GM21528 (cell line): ENCODE data around the gene TUBB2B.
"Not testable (repeated sequence)": the region's sequence is repeated elsewhere in the genome, so short reads cannot be mapped to it uniquely, and the experiment has no call there.

ENCODE experiments used
- ATAC-seq: cut with Tn5 transposase; IDR thresholded peaks from one replicate; pipeline ENCODE4 v1.9.1; 2021; ENCODE audit warnings: mild to moderate bottlenecking, moderate library complexity; ENCODE audit not compliant: unreplicated experiment, low FRiP score

TUBB2B gene

DNA sequence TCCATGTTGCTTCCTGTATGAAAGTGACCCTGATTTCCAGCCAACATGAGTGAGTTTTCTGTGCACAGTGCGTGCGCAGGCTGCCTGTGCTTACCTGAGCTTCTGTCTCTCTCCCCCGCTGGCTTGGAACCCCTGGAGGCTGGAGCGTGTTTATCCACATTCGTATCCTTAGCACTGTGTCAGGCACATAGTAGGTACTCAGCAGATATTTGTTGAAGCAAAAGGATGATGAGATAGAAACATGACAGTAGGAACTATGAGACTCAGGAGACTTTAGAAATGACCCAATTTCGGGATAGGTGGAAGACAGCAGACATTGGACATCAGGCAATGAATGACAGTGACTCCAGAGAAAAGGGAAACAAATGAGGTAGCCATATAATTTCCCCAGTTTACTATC, 15.2 kb downstream of the TUBB2B start:
- no peak for ATAC-seq

DNA sequence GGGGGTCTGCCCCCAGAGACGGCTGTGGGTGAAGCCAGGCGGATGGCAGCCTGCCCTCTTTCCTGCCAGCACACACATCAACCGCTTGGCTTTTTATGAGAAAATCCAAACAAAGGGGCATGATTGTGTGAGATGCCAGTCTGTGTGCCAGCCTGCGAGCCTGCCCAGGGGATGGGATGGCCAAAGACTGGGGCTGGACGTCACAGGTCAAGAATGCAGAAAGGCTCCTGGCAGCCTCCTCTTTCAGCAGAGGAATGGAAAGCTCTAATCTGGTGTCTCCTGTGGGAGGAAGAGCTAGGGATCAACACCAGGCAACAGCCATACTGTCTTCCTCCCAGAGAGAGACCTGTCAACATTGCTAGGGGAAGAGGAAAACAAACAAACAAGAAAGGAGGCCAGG, 15.8 kb downstream of the TUBB2B start:
- no peak for ATAC-seq

DNA sequence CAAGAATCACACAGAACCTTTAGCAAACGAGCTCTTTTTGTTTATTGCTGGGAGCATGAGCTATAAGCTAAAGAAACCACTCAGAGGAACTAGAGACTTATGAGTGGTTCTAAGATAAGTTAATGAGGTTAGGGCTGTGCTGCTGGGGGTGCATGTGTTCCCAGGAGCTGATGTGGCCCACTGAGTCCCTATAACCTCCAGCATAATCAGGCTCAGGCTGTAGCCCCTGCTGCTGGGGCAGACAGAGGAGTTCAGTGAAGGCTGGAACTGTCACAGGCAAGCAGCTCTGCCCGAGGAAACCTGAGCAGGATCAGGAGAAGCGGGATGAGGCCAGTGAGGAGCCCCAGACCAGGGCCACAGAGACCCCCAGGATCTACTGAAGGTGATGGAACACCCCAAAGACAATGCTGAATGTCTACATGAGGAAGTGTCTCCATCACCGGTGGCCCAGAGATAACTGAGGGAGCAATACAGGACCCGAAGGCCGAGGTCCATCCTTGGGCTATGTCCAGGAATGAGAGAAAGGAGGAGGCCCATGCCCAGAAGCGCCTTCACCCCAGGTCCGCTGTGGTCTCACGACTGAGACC, 17.3 kb downstream of the TUBB2B start:
- no peak for ATAC-seq

DNA sequence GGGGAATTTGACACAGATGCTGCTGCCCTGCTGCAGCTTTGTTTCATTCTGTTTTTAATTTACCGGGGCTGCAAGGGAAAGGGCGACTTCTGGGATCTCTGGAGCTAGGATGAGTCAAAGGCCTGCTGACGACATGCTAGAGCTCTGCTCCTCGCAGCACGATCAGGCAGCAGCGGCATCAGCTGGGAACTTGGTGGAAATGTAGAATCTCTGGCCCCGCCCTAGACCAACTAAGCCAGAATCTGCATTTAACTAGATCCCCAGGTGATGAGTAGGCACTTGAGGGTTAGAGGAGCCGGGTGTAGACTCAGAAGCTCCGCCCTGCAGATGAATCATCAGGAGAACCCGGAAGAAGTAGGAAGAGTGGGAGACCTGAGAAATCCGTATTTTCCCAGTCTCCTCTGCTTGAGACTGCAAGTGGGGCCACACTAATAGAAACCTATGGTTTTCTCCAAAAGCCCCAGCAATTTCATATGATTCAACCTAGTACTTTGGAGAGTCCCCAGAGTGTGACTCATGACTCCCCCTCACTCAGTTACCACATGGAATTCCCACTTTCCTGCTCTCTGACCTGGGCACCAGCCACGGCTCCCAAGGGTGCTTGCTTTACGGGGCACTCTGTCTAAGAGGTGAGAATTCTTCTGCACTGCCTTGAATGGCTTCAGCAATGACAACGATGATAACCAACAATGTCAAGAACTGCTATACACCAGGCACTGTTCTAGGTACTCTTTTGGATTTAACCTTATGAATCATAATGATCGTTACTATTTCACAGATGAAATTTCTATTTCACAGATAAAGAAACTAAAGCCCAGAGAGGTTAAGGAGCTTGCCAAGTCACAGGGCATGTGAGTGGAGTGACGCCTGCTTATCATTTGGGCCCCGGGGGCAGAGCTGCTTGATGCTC, 18.1 kb downstream of the TUBB2B start:
- ATAC-seq: no peak

DNA sequence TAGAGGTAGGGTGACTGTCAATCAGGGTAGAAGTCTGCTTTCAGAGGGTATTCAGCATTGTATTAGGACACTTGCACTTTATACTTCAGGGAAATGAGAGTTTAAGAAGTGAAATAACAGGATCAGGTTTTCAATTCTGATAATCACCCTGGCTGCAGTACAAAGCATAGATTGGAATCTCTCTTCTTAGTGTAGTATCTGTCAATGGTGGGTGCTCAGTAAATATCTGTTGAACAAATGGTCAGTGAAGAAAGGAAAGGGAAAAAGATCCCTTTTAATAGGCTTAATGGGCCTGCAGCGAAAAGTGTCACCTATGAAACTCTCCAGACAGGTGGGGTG, 18.7 kb downstream of the TUBB2B start:
- ATAC-seq: no peak

DNA sequence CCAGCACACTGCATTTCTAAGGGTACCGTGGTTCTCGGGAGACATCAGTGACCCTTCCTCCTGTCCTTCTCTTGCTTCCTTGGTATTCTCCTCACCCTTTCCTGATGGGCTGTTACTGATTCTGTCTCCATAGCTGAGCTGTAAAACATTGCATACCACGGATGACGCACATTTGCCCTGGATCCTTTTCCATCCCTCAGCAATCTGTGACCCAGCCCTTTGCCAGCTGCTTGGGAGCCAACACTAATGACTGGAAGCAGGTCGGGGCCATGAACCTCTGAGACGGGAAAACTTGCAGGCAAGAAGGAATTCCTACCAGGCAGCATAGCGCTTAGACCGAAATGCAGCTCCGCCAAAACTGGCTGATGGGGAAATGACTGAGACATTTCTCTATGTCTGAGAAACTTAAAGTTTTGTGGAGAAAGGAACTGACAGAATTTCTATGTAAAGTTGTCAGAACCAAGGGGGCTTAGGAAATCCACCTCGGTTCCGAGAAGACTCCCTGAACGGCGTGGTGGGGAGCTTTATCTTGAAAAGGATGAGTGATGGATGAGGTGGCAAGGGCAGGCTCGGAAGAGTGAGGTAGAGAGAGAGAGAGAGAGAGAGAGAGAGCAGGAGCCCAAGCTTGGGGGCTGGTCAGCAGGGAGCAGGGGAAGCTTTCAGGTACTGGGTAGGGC, 19.2 kb downstream of the TUBB2B start:
- no peak for ATAC-seq

DNA sequence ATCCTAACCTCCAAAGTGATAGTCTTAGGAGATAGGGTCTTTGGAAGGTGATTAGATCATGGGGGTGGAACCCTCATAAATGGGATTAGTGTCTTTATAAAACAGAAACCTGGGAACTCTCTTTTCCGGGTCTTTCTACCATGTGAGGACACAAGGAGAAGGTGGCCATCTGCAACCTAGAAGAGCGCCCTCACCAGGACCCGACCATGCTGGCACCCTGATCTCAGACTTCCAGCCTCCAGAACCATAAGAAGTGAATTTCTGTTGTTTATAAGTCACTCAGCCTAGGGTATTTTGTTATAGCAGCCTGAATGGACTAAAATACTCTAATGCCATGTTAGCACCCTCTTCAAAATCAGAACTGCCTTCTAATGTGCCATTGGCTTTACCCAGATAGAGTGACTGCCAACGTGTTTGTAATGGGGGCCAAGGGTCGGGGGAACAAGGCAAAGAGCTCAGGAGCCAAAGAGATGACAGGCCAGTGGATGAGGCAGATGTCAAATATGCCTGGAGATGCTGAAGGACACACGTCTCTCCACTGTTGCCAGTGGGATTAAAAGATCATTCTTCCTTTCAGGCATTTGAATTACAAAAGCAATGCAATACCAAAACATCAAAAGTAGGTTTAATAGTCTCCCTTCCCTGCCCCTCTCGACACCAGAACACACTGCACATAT, 21.0 kb downstream of the TUBB2B start:
- no peak for ATAC-seq

DNA sequence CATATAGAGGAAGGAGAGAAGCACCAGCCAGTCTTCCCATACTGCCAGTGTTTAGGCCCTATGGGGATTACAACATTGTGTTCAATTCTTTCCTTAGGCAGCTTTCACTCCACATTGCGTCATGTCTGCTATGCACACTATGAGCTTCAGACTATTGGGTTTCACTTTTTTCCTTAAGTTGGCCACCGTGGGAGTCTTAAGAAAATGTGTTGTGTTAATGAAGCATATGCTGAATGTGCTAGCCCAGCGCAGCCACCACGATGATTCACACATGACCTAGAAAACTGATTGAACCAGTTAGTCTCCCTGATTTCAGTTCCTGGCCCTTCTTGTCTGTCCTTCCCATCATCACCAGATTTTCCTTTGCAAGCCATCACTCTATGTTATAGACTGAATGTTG, 21.5 kb downstream of the TUBB2B start:
- ATAC-seq: no peak

DNA sequence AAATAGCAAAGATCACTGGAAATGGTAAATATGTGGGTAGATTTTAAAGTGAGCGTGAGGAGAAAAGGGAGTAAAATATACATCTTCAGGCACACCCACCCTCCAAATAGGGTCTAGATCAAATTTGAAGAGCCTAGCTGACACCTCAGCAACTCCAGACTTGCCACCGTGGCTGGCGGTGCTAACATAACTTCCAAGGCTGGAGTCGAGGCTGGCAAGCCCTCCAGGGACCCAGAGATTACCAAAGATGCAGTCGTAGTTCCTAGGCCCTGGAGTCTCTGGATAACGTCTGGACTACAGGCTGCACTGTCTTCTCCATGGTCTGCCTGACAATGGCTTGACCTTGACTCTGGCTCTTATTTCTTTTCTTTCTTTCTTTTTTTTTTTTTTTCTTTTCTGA, 22.5 kb downstream of the TUBB2B start:
- ATAC-seq: no peak

DNA sequence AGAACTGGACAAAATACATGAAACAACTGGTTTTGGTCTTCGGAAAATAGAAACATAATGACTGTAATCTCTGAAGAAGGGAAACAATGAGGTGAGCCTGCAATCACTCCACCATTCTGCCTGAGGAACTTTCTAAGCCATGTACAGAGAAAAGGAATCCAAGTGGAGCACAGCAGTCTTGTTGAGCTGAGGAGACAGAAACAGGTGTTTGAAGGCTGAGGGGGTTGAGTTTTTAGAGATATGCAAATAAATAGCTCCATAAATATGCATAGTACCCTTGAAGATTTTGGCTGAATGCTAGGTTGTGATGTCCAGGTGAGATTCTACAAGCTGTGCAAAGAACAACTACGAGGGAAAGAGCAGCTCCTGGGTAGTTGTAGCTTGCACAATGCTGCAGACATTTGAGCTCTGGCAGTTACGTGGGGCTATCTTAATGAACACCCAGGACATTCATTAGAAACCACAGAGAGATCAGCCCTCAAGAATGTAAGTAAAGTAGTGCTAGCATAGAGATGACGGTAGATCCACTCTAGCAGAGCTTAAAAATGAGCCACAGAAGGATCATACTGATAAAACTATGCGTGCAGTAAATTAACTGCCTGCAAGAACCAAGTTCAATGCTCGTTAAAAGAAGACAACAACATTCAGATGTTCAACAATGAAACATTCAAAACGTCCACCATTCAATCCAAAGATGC, 24.3 kb downstream of the TUBB2B start:
- no peak for ATAC-seq

DNA sequence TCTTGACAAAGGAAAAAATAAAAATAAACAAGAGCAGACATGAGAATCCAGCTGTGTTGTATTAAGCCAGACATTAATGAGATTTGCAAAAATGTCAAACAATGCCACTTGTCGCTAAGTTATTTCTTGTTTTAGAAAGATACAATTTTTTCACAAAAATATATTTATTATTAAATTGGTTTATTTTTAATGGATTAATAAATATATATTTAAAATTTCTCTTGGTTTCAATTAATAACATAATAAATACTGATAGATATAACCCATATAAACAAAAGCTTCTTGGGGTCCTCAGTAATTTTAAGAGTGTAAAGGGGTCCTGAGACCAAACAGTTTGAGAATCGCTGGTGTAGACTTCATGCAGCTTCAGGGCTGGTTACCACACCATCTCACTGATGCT, 26.1 kb downstream of the TUBB2B start:
- no peak for ATAC-seq

DNA sequence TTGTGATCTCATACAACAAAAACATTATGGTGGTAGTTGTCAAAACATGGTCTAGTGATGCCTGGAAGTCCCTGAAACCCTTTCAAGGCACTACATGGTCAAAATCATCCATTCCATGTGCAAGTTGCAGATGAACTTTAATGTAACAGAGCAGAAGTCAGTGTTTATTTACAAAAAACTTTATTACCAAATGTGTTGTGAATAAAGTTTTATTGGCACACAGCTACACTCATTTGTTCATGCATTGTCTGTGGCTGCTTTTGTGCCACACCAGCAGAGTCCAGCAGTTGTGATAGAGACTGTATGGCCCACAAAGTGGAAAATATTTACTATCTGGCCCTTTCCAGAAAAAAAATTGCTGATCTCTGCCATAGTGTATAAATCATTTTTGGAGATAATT, 26.8 kb downstream of the TUBB2B start:
- ATAC-seq: no peak

DNA sequence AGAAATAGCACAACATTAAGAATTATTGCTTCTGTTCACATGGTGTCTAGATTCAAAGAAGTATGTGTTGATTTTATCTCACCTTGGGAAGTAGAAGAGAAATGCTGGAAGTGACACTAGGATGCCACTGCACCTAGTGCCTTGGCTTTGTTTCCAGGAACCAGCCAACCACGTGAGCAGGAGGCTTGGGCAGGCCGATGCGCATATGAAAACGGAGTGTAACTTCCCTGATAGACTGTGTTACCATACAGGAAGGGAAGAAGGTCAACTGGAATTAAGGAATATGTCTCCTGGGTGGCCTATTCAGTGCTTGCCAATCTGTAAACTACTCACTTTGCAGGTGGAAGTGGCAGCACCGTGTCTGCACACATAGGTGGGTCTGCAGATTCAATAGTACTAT, 28.1 kb downstream of the TUBB2B start:
- no peak for ATAC-seq

DNA sequence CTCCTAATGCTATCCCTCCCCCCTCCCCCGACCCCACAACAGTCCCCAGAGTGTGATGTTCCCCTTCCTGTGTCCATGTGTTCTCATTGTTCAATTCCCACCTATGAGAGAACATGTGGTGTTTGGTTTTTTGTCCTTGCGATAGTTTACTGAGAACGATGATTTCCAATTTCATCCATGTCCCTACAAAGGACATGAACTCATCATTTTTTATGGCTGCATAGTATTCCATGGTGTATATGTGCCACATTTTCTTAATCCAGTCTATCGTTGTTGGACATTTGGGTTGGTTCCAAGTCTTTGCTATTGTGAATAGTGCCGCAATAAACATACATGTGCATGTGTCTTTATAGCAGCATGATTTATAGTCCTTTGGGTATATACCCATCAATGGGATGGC, 29.7 kb downstream of the TUBB2B start:
- not testable (repeated sequence) for ATAC-seq

DNA sequence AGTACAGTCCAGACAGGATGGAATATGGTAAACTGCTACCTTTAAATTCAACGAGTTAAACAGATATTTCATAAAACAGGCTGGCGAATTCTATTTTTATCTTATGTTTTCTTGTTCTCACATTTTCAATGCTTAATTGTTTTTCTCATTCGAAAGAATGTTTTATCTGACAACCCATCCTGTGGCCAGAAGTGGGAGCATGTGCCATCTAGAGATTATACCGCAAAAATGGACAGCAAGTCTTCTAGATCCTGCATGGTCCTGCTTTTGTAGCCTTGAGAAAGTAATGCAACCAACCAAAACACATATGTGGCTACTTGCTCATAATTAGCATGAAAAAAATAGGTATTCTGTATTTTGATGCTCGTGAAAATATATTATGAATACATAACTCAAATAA, 30.7 kb downstream of the TUBB2B start:
- no peak for ATAC-seq

DNA sequence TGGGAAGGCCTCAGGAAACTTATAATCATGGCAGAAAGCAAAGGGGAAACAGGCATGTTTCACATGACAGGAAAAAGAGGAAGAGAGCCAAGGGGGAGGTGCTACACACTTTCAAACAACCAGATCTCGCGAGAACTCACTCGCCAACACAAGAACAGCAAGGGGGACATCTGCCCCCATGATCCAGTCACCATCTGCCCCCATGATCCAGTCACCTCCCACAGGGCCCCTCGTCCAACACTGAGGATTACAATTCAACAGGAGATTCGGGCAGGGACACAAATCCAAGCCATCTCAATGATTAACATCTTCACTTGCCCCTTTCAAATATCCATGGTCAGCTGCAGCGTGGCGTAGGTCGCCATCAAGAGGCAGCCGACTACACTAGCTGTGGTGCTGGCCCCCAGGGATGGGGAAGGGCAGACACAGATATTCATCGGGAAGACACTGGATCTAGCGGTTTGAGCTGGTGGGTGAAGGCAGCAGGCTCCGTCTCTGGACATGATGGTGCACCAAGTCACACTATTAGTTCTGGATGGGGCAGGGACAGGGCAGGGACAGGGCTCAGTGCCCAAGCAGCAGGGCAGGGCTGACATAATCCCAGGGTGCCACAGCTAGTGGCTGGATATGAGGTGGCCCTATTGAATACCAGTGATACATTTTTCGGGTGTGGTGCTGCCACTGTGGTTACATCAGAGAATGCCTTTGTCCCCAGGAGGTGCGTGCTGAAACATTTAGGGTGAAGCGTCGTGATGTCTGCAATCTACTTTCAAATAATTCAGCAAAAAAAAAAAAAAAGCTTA, 31.6 kb downstream of the TUBB2B start:
- ATAC-seq: no peak

DNA sequence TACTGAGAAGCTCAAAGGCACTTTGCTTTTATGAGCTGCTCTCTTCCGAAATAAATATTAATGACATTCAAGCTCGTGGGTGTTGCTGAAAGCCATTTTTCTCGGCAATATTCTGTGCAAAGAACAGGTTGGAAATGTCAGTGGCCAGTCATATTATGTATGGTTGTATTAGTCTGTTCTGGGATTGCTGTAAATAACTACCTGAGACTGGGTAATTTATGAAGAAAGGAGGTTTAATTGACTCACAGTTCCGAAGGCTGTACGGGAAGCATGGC, 32.1 kb downstream of the TUBB2B start:
- ATAC-seq: no peak

DNA sequence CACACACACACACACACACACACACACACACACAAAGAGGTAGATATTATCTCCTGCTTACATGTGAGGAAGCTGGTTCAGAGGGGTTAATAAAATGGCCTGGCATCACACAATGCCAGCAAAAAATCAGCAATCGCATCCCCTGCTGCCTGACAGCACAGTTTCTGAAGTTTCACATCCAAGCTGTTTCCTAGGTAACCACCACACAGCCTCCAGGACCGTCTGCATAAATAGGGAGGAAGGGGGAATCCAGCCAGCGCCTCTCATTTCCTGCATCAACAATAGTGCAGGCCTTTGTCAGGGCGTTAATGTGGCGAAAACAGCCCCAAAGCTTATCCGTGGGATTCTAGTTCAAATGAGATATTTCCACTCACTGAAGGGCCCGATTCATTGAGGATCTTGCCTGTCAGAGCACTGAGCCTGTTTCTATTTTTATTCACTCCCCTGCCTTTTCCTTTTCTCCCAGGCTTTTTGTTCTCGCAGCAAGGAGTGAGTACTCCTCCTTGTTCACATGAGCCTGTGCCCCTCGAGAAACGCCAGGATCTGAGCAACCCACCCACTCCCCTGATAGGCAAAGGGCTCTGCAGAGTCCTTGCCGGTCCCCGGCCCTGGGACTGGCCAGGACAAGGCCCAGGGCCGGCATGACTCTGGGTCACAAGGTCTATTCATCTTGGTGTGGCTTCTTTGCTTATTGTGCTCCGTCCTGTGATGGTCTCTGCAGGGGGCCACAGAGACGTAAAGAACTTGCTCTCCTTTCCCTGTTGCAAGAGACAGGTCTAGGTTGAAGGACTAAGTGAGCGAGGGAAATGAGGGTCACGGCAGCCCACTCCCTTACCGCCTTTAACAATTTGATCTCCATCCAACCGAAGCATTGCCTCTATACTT, 32.7 kb downstream of the TUBB2B start:
- no peak for ATAC-seq
